Sciatic nerve (tissue), 2 donors: ENCODE measurements around the gene P3H3. TPM values are rescaled to one million over a fixed set of nuclear protein-coding genes. Genes with fewer than 3 reads are reported as not detected.
A peak's percentile ranks its signal among the peaks of the same experiment; 100 is the strongest.

ENCODE experiments used
- ATAC-seq: fragments of 200-7000 bp; cut with Tn5 transposase; one replicate; pipeline ENCODE4 v1.9.1; 2020; ENCODE audit warnings: mild to moderate bottlenecking, moderate library complexity
- DNase-seq: peaks from one replicate; pipeline ENCODE4 v3.0.0-alpha.2; 2020; ENCODE audit warnings: low spot score
- intact Hi-C: fragments of 100-400 bp; cut with DNase I; formaldehyde crosslinking; loops from one replicate; pipeline ENCODE4 v1.14.2; 2022
- total RNA-seq: library from RNA; stranded (reverse); fragmentation: NEBNext Ultra II Directional; extraction: Animal tissue kit (Norgen Biotek cat#: 25700); gene quantifications from one replicate; pipeline ENCODE4 v1.2.1, GENCODE V29; 2021
- donor health status: DM: no; HTN: no; CAD: no.
- donor health status: DM: no; HTN: no; CAD: no.

P3H3 gene, protein sequence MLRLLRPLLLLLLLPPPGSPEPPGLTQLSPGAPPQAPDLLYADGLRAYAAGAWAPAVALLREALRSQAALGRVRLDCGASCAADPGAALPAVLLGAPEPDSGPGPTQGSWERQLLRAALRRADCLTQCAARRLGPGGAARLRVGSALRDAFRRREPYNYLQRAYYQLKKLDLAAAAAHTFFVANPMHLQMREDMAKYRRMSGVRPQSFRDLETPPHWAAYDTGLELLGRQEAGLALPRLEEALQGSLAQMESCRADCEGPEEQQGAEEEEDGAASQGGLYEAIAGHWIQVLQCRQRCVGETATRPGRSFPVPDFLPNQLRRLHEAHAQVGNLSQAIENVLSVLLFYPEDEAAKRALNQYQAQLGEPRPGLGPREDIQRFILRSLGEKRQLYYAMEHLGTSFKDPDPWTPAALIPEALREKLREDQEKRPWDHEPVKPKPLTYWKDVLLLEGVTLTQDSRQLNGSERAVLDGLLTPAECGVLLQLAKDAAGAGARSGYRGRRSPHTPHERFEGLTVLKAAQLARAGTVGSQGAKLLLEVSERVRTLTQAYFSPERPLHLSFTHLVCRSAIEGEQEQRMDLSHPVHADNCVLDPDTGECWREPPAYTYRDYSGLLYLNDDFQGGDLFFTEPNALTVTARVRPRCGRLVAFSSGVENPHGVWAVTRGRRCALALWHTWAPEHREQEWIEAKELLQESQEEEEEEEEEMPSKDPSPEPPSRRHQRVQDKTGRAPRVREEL
- total RNA-seq: 27.4 TPM

DNA sequence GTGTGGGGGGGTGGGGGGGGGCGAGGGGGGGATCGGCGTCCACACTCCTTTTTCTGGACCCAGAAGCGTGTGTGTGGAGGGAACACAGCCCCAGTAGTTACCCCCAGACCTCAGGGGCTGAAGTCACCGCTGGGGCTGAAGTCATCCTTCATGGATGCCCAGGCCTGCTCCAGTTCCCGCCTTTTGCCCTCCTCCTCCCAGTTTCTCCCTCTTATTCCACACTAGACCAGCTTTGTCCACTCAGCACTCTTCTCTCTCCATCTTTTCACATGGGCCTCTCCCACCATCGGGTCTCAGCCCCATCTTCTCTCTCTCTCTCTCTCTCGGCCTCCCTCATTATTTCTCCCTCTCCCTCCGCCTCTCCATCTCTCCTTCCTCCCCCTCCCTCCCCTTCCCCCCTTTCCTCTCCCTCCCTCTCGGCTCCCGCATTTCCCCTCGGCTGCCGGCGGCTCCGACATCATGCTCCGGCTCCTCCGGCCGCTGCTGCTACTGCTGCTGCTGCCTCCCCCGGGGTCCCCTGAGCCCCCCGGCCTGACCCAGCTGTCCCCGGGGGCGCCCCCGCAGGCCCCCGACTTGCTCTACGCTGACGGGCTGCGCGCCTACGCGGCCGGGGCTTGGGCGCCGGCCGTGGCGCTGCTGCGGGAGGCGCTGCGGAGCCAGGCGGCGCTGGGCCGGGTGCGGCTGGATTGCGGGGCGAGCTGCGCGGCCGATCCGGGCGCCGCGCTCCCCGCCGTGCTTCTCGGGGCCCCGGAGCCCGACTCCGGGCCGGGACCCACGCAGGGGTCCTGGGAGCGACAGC, at the start of gene P3H3:
P3H3 (plus strand) TSS at position 426 of the 799 bp plus-strand sequence; CDS start at position 460, 34 bp downstream.
- intact Hi-C loops: loop anchor here (10.0 kb wide), 1 partner anchor 73 kb away; the partner anchor contains the start of gene MLF2
- no peak for DNase-seq
- ATAC-seq: peak; percentile 18

DNA sequence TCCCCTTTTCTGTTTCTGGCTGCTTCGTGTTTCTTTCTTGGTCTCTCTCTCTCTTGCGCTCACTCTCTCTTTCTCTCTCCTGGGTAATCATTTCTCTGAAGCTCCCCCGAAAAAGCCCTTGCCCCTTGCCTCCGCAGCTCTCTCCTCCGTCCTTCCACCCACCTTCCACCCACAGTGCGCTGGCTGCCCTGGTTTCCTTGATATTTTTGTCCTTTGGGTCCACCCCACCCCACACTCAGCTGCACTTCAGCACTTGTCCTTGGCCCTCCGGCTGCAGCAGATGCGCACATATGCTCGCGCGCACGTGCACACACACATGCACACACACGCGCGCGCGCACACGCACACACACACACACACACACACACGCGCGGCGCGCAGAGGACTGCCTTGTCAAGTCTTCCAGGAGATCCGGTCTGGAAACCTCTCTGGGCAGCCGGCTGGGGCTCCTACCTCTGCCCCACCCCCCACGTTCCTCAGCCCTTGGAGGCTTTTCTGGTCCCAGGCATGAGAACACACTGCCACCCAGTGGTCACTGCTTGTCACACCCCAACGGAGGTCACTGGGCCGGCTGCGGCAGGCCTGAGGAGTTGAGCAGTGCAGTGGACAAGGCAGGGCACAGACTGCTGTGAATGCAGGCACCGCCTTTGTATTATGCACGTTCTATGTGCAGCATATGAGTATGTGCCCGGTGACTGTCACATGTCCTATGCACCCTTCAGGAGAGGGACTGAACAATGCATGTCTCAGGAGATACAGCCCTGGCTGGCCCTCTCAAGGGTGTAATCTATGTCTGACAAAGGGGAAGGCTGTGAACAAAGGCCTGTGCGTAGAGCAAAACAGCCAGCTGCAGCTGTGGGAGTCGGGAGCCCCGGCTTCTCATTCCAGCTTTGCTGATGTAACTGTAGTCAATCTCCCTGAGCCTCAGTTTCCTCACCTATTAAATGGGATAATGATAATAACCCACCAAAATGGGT, 49.3 kb upstream of the P3H3 start:
- ATAC-seq: peak; percentile 97
- intact Hi-C loops: no loop called here

GRCh38 chr12:6779708-6780432, 48.3 kb upstream of the P3H3 start:
- DNase-seq (no peak), ATAC-seq (no peak)
- intact Hi-C loops: no loop called here

More for the DNA sequence above, 49.3 kb upstream of the P3H3 start:
- peak; percentile 97 for DNase-seq

- DNase-seq (no peak), ATAC-seq (no peak)
- intact Hi-C loops: no loop called here
Observed at GRCh38 chr12:6780573-6780972, 47.6 kb upstream of the P3H3 start.

DNA sequence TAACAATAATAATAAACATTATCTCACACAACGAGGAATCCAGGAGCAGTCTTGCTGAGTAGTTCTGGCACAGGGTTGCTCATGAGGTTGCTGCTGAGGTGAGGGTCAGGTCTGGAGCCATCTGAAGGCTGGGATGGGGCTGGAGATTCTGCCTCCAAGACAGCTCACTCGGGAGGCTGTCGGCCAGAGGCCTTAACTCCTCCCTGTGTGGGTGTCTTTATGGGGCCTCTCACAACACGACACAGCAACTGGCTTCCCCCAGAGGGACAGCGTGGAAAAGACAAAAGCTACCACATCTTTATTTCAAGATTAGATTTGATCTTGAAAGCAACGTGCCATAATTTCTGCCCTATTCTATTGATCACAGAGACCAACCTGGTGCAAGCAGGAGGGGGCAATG, 46.1 kb upstream of the P3H3 start:
- intact Hi-C loops: no loop called here
- DNase-seq (no peak), ATAC-seq (no peak)

GRCh38 chr12:6782850-6783566, 45.2 kb upstream of the P3H3 start:
- intact Hi-C loops: no loop called here
- DNase-seq (no peak), ATAC-seq (no peak)

DNA sequence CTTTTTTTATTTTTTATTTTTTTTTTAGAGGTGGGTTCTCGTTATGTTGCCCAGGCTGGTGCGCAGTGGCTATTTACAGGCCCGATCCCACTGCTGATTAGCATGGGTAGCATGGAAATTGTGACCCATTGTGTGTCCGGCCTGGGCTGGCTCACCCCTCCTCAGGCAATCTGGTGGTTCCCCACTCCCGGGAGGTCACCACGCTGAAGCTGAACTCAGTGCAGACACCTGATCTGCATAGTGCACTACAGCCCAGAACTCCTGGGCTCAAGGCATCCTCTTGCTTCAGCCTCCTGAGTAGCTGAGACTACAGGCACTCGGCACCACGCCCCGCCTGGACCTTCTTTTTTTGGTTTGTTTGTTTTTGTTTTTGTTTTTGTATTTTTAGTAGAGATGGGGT, 44.4 kb upstream of the P3H3 start:
- intact Hi-C loops: no loop called here
- DNase-seq (no peak), ATAC-seq (no peak)

- no peak for ATAC-seq
- intact Hi-C loops: no loop called here
- DNase-seq: no peak
Observed at GRCh38 chr12:6784296-6784695, 43.9 kb upstream of the P3H3 start.

DNA sequence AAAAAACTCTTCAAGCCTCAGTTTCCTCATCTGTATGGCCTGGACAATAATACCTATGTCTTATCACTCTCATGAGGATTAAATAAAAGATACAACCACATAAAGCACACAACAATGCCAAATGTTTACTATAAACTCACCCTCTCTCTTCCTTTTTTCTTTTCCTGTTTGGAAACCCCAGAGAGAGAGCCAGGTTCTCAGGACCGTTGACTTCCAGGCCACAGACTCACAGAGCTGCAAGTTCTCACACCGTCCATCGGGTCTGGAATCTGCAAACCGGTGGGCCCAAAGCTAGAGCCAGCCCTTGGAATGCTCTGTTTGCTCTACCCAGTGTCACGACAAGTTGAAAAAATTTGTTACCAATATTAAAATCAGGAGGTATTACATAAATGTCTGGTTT, 43.4 kb upstream of the P3H3 start:
- no peak for ATAC-seq
- intact Hi-C loops: no loop called here
- no peak for DNase-seq

- intact Hi-C loops: no loop called here
- ATAC-seq (no peak), DNase-seq (no peak)
Observed at GRCh38 chr12:6786416-6787094, 41.7 kb upstream of the P3H3 start.

GRCh38 chr12:6787309-6787708, 40.9 kb upstream of the P3H3 start:
- ATAC-seq (no peak), DNase-seq (no peak)
- intact Hi-C loops: no loop called here

- intact Hi-C loops: no loop called here
- DNase-seq (no peak), ATAC-seq (peak; percentile 77)
Observed at GRCh38 chr12:6788972-6789924, 39.0 kb upstream of the P3H3 start, which contains the start of gene CD4. CD4 (plus strand) TSS chr12:6789528; CDS start chr12:6800139, 10,611 bp downstream.

- ATAC-seq: no peak
- DNase-seq: no peak
- intact Hi-C loops: no loop called here
Observed at GRCh38 chr12:6790496-6791150, 37.6 kb upstream of the P3H3 start.

GRCh38 chr12:6791931-6792520, 36.2 kb upstream of the P3H3 start:
- intact Hi-C loops: no loop called here
- no peak for DNase-seq
- no peak for ATAC-seq
